CD4-positive, alpha-beta T cell (primary cell): ENCODE data around the gene LSM6. TPM values are rescaled to one million over a fixed set of nuclear protein-coding genes. Genes with fewer than 3 reads are reported as not detected.

Source experiments
- ATAC-seq: fragments of 200-7000 bp; cut with Tn5 transposase; one replicate; pipeline ENCODE4 v1.10.0; 2022; ENCODE audit warnings: mild to moderate bottlenecking; ENCODE audit not compliant: poor library complexity
- CTCF ChIA-PET: fragments of 350-600 bp; sonication (Branson Sonifier 250); formaldehyde crosslinking; loops from one replicate; lab custom pipeline; 2021; ENCODE audit warnings: antibody characterized with exemption, inconsistent platforms; lab: Charles Lee
- POLR2A ChIA-PET: fragments of 350-600 bp; sonication (Branson Sonifier 250); formaldehyde crosslinking; loops from one replicate; lab custom pipeline; 2021; ENCODE audit warnings: antibody characterized with exemption, inconsistent platforms; lab: Charles Lee
- DNase-seq, 14 experiments: peaks; one replicate each; pipeline ENCODE4 v3.0.0-alpha.2; 2013 to 2020; ENCODE audit warnings: mixed read lengths in 2 of 14
- H3K27ac ChIP-seq, 2 donors: one replicate each; pipeline versions ENCODE4 v1.5.1 to v1.7.0; 2013; ENCODE audit warnings: low read length in 2 of 2, low read depth in 1 of 2, mild to moderate bottlenecking in 1 of 2
- H3K27me3 ChIP-seq, 2 experiments: 1 replicate in 1 of 2; 2 replicates in 1 of 2; pipeline versions ENCODE4 v1.6.1 to v1.7.0; 2013; ENCODE audit warnings: low read length in 2 of 2, control low read depth in 1 of 2, mild to moderate bottlenecking in 1 of 2, moderate library complexity in 1 of 2; ENCODE audit not compliant: insufficient read depth in 2 of 2, control insufficient read depth in 1 of 2
- H3K36me3 ChIP-seq: one replicate; pipeline ENCODE4 v1.6.1; 2013; ENCODE audit warnings: low read length, control low read depth; ENCODE audit not compliant: insufficient read depth
- H3K4me1 ChIP-seq: one replicate; pipeline ENCODE4 v1.6.1; 2013; ENCODE audit warnings: low read length, control low read depth; ENCODE audit not compliant: insufficient read depth
- H3K4me3 ChIP-seq: one replicate; pipeline ENCODE4 v1.5.1; 2013; ENCODE audit warnings: mild to moderate bottlenecking, low read length, moderate library complexity
- H3K9me3 ChIP-seq, 2 experiments: 1 replicate in 1 of 2; 2 replicates in 1 of 2; pipeline versions ENCODE4 v1.6.1 to v1.7.0; 2013; ENCODE audit warnings: low read length in 2 of 2, mild to moderate bottlenecking in 2 of 2, control low read depth in 1 of 2, moderate library complexity in 1 of 2; ENCODE audit not compliant: control insufficient read depth in 1 of 2, insufficient read depth in 1 of 2
- H3K27ac Mint-ChIP-seq: one replicate; pipeline ENCODE4 v1.8.0; 2020; ENCODE audit warnings: mixed read lengths
- H3K27me3 Mint-ChIP-seq: one replicate; pipeline ENCODE4 v1.8.0; 2021; ENCODE audit warnings: mixed read lengths
- H3K36me3 Mint-ChIP-seq: one replicate; pipeline ENCODE4 v1.8.0; 2021; ENCODE audit warnings: low read depth, mixed read lengths
- H3K4me1 Mint-ChIP-seq: one replicate; pipeline ENCODE4 v1.8.0; 2021; ENCODE audit warnings: low read depth, mixed read lengths
- H3K4me3 Mint-ChIP-seq: one replicate; pipeline ENCODE4 v1.8.0; 2020; ENCODE audit warnings: mild to moderate bottlenecking, mixed read lengths
- H3K9me3 Mint-ChIP-seq: one replicate; pipeline ENCODE4 v1.8.0; 2020; ENCODE audit warnings: mixed read lengths
- intact Hi-C, 2 experiments: fragments of 100-400 bp; cut with DNase I in 1 of 2; cut with micrococcal nuclease in 1 of 2; formaldehyde crosslinking; loops; one replicate each; pipeline versions ENCODE4 v1.15.1 to v1.9.0; 2023 to 2025; cut with DNase I, micrococcal nuclease
- total RNA-seq, 174 experiments: library from RNA in 2 of 174; stranded (reverse) in 2 of 174; gene quantifications; one replicate each; pipeline ENCODE4 v1.2.3 and lab custom pipeline; 2021 to 2026
- TF ChIP-seq, protein P1 (sequence below): fragments of 200-600 bp; IDR thresholded peaks from one replicate; pipeline ENCODE4 v1.8.0; 2022; ENCODE audit warnings: antibody characterized with exemption, mild to moderate bottlenecking

The LSM6 gene
- total RNA-seq, 2 experiments from 2014 or later, result 33.8 to 34.2 TPM

DNA sequence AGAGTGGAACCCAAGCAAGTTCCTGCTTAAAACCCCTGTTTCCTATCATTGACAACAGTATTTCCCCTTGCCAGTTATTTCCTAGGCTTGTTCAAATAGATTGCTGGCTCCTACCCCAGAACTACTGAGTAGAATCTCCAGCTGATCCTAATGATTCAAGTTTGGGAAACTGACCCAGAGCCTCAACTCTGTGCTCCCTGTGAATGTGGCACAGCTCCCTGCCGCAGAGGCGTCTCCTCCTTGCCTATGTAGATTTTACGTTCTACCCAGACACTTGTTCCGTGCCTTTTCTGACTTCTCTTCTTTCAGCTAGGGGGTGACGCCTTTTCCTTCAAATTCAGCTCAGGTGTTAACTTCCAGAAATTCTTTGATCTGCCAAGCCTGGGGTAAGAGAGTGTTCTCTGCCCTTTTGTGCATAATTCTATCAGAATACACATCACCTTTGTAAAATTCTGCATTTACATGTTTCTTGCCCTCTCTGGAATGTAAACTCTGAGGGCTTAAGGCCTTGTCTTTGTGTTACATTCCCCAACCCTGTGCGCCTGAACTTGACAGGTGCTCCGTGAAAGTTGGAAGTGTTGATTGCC is 4.4 kb downstream of the LSM6 start:
- H3K36me3 ChIP-seq, result peaks cover 18% of the 10 kb centered on the region
- H3K27me3 ChIP-seq, result no peaks in the 10 kb centered on the region
- intact Hi-C loops, result loop anchor here (5.0 to 10.0 kb wide), 6 partner anchors 243 to 1085 kb away; partner anchors contain the start of genes ZNF827 (in 2 of the 2), ABCE1 (in 1 of the 2), ANAPC10 (in 1 of the 2) and OTUD4 (in 1 of the 2)
- ChIA-PET POLR2A (no interaction called here), CTCF (no interaction called here)
- ATAC-seq, result no peak
- Mint-ChIP-seq H3K36me3 (peaks cover 41% of the 10 kb centered on the region), H3K27ac (peak overlapping the region; percentile 12), H3K9me3 (no peaks in the 10 kb centered on the region), H3K27me3 (no peaks in the 10 kb centered on the region), H3K4me3 (peak overlapping the region; percentile 14), H3K4me1 (peaks cover 67% of the 10 kb centered on the region)
- H3K9me3 ChIP-seq, result no peaks in the 10 kb centered on the region
- peaks cover 21% of the 10 kb centered on the region for H3K4me1 ChIP-seq
- DNase-seq, result no peak
- no peak overlapping the region for H3K4me3 ChIP-seq
- TF ChIP-seq, protein P1, sequence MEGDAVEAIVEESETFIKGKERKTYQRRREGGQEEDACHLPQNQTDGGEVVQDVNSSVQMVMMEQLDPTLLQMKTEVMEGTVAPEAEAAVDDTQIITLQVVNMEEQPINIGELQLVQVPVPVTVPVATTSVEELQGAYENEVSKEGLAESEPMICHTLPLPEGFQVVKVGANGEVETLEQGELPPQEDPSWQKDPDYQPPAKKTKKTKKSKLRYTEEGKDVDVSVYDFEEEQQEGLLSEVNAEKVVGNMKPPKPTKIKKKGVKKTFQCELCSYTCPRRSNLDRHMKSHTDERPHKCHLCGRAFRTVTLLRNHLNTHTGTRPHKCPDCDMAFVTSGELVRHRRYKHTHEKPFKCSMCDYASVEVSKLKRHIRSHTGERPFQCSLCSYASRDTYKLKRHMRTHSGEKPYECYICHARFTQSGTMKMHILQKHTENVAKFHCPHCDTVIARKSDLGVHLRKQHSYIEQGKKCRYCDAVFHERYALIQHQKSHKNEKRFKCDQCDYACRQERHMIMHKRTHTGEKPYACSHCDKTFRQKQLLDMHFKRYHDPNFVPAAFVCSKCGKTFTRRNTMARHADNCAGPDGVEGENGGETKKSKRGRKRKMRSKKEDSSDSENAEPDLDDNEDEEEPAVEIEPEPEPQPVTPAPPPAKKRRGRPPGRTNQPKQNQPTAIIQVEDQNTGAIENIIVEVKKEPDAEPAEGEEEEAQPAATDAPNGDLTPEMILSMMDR, result no peak
- H3K27ac ChIP-seq, result no peak overlapping the region

DNA sequence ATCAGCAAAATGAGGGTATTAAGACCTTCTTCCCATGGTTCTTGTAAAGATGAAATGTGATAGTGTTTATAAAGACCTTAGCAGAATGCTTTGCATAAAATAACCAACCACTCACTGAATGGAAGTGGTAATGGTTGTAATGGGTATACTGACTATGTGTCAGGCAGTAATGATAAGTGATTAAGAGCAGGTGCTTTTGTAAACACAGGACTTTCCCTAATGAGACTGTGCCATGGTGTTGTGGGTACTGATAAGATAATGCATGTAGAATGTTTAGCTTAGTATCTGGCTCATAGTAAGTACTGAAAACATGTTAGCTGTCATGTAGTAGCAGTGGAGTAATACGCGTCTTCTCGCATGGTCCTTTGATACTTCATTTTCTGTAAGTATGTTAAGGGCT is 6.9 kb downstream of the LSM6 start:
- Mint-ChIP-seq H3K4me3 (no peak overlapping the region), H3K27me3 (no peaks in the 10 kb centered on the region), H3K4me1 (peaks cover 50% of the 10 kb centered on the region), H3K27ac (peak overlapping the region; percentile 1), H3K36me3 (peaks cover 62% of the 10 kb centered on the region), H3K9me3 (no peaks in the 10 kb centered on the region)
- H3K9me3 ChIP-seq, result no peaks in the 10 kb centered on the region
- ChIA-PET POLR2A (no interaction called here), CTCF (interaction anchor here (1.9 kb wide), 1 partner anchor 11 kb away, joined by 6 read pairs; no protein-coding TSS in a partner anchor)
- intact Hi-C loops, result no loop called here
- H3K27ac ChIP-seq, result no peak overlapping the region
- H3K36me3 ChIP-seq, result peaks cover 32% of the 10 kb centered on the region
- no peak overlapping the region for H3K4me3 ChIP-seq
- TF ChIP-seq, protein P1, result no peak
- H3K27me3 ChIP-seq, result no peaks in the 10 kb centered on the region
- H3K4me1 ChIP-seq, result peaks cover 17% of the 10 kb centered on the region
- DNase-seq (no peak), ATAC-seq (no peak)

DNA sequence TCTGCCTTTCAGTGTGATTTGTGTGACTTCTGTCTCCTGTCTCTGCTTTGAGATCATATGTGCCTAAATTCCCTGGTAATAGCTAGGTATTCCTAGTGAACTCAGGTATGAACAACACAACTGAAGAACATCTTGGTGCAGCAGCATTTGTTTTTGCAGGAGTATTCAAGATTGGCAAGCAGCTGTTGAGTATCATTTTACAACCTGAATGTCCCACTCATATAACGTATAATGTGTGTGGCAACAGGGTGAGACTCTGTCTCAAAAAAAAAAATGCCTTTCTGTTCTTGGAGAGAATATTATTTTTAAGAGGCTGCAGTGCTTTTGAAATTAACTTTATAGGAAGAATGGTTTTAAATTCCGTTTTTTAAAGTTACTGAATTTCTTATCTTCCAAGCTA is 7.7 kb downstream of the LSM6 start:
- H3K4me1 ChIP-seq, result peaks cover 9% of the 10 kb centered on the region
- no peaks in the 10 kb centered on the region for H3K9me3 ChIP-seq
- Mint-ChIP-seq H3K36me3 (peaks cover 69% of the 10 kb centered on the region), H3K27me3 (no peaks in the 10 kb centered on the region), H3K9me3 (no peaks in the 10 kb centered on the region), H3K4me1 (peaks cover 44% of the 10 kb centered on the region), H3K27ac (no peak overlapping the region), H3K4me3 (no peak overlapping the region)
- intact Hi-C loops, result no loop called here
- POLR2A ChIA-PET, result no interaction called here
- H3K4me3 ChIP-seq, result no peak overlapping the region
- H3K27me3 ChIP-seq, result no peaks in the 10 kb centered on the region
- no peak for DNase-seq
- CTCF ChIA-PET, result no interaction called here
- no peak overlapping the region for H3K27ac ChIP-seq
- H3K36me3 ChIP-seq, result peaks cover 39% of the 10 kb centered on the region
- ATAC-seq, result no peak
- TF ChIP-seq, protein P1, result no peak
